ENCODE measurements around the gene FUZ. TPM values are rescaled to one million over a fixed set of nuclear protein-coding genes. Genes with fewer than 3 reads are reported as not detected.
A peak's percentile ranks its signal among the peaks of the same experiment; 100 is the strongest.

The FUZ gene
- total and polyA plus RNA-seq, 5 donors, result 13.2 to 25.8 (median 17.2) TPM

DNA sequence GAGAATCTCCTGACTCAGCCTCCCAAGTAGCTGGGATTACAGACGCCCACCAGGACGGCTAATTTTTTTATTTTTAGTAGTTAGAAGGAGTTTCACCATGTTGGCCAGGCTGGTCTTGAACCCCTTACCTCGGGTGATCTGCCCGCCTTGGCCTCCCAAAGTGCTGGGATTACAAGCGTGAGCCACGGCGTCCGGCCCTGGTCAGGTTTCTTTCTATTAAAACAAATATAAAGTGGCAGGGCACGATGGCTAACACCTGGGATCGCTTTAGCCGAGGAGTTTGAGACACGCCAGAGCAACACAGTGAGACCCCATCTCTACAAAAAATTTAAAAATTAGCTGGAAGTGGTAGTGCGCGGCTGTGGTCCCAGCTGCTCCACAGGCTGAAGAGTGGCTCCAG lies 3.5 kb upstream of the FUZ start:
- H3K27ac ChIP-seq (ENCODE audit: low read length), result peak overlapping the region; percentile 57
- peaks cover 3% of the 10 kb centered on the region for H3K4me1 ChIP-seq (ENCODE audit: control insufficient read depth, insufficient read depth, low read length)
- WGBS, result 87% methylated on average over 14 of the region's 14 CpGs
- H3K9me3 ChIP-seq (ENCODE audit: control insufficient read depth, low read length), result no peaks in the 10 kb centered on the region
- intact Hi-C loops (cut with DNase I), result loop anchor here in 3 of 4 donors (5.0 to 10.0 kb wide), 2 partner anchors 48 to 51 kb away; partner anchors contain the start of gene PNKP (in 3 of the 3)
- peak overlapping the region; percentile 38 for H3K4me3 ChIP-seq (ENCODE audit: low read length)
- ATAC-seq (no peak), DNase-seq (no peak)
- no peaks in the 10 kb centered on the region for H3K27me3 ChIP-seq (ENCODE audit: control insufficient read depth, insufficient read depth)

DNA sequence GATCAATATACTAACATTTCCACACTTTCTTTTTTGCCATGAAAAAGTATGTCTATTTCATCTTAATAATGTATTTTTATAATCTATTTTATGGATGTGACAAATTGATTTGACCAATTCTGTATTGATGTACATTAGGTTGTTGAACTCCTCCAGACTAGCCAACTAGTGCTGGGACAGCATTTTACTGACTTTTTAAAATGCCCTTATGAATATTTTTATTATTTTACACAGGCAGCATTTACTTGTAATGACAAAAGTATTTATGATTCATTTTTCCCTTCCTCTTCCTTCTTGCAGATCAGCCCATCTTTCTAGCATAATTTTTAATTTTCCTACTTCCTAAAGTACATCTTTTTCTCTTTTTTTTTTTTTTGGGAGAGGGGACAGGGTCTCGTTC lies 918 bp upstream of the FUZ start:
- no peak overlapping the region for H3K4me3 ChIP-seq (ENCODE audit: low read length)
- DNase-seq, result no peak
- 77% methylated on average over 1 of the region's 1 CpG for WGBS
- H3K27ac ChIP-seq (ENCODE audit: low read length), result peak overlapping the region; percentile 12
- no peaks in the 10 kb centered on the region for H3K9me3 ChIP-seq (ENCODE audit: control insufficient read depth, low read length)
- H3K4me1 ChIP-seq (ENCODE audit: control insufficient read depth, insufficient read depth, low read length), result peaks cover 2% of the 10 kb centered on the region
- H3K27me3 ChIP-seq (ENCODE audit: control insufficient read depth, insufficient read depth), result no peaks in the 10 kb centered on the region
- ATAC-seq, result no peak
- intact Hi-C loops (cut with DNase I), result loop anchor here in 2 of 4 donors (10.0 kb wide), 1 partner anchor 51 kb away; the partner anchor contains the start of gene PNKP (in 2 of the 2)

DNA sequence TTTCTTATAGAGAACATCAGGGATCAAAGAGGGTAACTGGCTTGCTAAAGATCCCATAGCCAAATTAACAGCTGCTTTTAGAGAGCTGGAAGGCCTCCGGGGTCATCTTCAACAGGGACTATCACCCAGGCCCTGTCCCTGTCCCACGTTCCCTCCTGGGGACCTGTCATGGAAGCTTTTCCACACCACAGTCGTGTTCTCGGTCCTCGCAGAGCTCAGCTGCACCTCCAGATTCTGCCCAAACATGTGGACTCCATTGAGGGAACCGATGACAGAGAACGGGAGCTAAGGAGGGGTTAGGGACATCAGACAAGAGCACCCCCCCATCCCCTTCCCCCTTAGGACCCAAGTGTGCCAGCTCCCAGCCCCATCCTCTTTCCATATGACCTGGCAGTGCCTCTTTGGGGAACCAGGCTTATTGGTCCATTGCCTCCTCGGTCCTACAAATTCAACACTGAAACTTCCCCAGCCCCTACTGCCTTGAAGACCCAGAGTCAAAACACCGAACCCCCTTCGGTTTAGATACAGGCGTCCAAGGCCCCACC lies 568 bp downstream of the FUZ start:
- no peaks in the 10 kb centered on the region for H3K27me3 ChIP-seq (ENCODE audit: control insufficient read depth, insufficient read depth)
- WGBS, result 39% methylated on average over 11 of the region's 11 CpGs
- intact Hi-C loops (cut with DNase I), result loop anchor here in 2 of 4 donors (10.0 kb wide), 1 partner anchor 52 kb away; the partner anchor contains the start of gene PNKP (in 2 of the 2)
- H3K27ac ChIP-seq (ENCODE audit: low read length), result peak overlapping the region; percentile 90
- no peak for DNase-seq
- peaks cover 1% of the 10 kb centered on the region for H3K4me1 ChIP-seq (ENCODE audit: control insufficient read depth, insufficient read depth, low read length)
- no peaks in the 10 kb centered on the region for H3K9me3 ChIP-seq (ENCODE audit: control insufficient read depth, low read length)
- ATAC-seq, result no peak
- H3K4me3 ChIP-seq (ENCODE audit: low read length), result peak overlapping the region; percentile 86

DNA sequence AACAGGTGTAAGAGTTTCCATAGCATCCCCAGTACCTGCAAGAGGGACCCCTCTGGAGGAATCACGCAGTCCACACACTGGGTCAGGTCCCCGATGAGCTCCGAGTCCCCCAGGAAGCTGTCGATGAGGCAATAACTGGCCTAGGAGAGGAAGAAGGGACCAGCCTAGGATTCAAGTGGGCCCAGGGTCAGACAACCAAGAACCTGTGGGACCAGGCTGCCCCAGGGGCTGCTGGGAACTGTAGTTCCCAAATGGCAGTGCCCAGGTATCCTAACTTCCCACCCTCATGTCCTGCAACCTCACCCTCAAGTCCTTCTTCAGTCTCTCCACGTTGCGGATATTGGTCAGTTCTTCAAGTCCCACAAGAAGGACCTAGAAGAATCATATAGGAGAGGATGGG lies 1.8 kb downstream of the FUZ start:
- Histone ChIP-seq H3K27me3 (ENCODE audit: control insufficient read depth, insufficient read depth) (no peaks in the 10 kb centered on the region), H3K9me3 (ENCODE audit: control insufficient read depth, low read length) (no peaks in the 10 kb centered on the region), H3K4me1 (ENCODE audit: control insufficient read depth, insufficient read depth, low read length) (peaks cover 1% of the 10 kb centered on the region), H3K27ac (ENCODE audit: low read length) (no peak overlapping the region), H3K4me3 (ENCODE audit: low read length) (no peak overlapping the region)
- 91% methylated on average over 6 of the region's 6 CpGs for WGBS
- intact Hi-C loops (cut with DNase I), result loop anchor here in 2 of 4 donors (10.0 kb wide), 1 partner anchor 53 kb away; the partner anchor contains the start of gene PNKP (in 2 of the 2)
- no peak for DNase-seq
- ATAC-seq, result no peak

DNA sequence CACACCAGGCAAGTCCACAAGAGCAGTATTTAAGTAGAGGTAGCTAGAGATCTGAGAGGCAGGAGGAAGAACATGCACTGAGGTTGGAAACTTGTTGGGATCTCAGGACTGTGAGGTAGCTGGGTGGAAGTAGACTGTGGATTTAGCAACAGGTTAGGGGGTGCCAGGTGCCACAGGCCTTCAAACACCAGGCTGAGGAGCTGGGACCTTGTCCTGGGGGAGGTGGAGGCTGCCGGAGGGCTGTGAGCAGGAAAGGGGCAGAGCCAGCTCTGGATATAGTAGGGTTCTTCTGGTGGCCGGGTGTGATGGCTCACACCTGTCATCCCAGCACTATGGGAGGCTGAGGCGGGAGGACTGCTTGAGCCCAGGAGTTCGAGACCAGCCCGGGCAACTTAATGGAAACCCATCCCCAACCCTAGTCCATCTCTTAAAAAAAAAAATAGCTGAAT lies 3.1 kb downstream of the FUZ start:
- peak in 1 of 3 donors; percentile 47 for DNase-seq
- no peak for ATAC-seq
- no peaks in the 10 kb centered on the region for H3K9me3 ChIP-seq (ENCODE audit: control insufficient read depth, low read length)
- peak overlapping the region; percentile 80 for H3K27ac ChIP-seq (ENCODE audit: low read length)
- intact Hi-C loops (cut with DNase I), result loop anchor here in 2 of 4 donors (10.0 kb wide), 1 partner anchor 55 kb away; the partner anchor contains the start of gene PNKP (in 2 of the 2)
- H3K27me3 ChIP-seq (ENCODE audit: control insufficient read depth, insufficient read depth), result no peaks in the 10 kb centered on the region
- H3K4me3 ChIP-seq (ENCODE audit: low read length), result no peak overlapping the region
- H3K4me1 ChIP-seq (ENCODE audit: control insufficient read depth, insufficient read depth, low read length), result peaks cover 1% of the 10 kb centered on the region
- 81% methylated on average over 5 of the region's 5 CpGs for WGBS

DNA sequence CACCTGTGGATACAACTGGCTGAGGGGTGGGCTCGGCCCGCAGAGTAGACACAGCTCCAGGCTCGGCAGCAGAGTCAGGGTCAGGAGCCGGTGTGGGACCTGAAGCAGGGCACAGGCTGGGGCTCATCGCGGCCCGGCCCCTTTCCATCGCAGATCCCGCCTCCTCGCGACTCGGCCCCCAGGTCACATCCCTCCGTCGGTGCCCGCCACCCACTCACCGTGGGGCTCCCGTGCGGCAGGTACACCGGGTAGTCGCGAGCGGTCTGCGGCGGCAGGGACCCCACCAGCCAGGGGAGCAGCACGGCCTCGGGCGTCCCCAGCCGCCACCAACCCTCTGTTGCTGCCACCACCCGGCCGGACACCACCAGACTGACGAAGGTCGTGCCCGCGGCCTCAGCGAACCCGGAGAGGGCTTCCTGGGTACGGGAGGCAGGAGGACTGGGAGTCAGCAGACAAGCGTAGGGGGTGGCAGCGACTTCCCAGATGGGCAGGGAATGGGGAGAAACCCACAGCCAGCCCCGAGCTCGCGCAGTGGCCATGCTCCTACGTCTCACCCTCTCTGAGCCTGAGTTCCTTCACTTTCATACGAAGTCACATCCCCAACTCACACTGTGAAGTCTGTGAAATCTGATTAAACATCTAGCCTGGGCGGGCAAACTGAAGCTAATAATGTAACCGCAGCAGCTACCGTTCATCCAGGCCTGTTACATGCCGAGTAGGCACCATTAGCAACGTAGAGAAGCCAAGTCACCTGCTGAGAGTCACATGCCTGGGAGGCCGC lies 3.7 kb downstream of the FUZ start:
- WGBS, result 6% methylated on average over 50 of the region's 50 CpGs
- intact Hi-C loops (cut with DNase I), result no loop called here

DNA sequence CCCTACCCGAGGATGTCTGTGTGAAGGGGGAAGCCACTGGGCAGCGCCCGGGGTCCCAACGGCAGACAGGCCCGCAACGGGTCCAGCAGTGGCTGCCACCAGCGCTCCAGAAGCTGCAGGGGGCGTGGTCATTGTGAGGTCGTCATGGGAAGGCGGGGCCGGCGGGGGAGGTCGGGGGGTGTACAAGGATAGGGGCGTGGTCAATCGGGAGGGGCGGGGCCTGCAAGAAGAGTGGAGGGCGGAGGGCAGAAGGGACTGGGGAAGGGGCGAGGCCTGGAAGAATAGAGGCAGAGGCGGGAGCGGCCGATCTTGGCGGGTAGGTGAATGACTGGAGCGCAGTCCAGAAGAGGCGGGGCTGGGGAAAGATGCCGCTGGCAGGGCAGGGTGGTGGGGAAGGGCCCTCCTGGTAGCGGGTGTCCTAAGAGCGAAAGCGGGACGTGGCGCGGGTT lies 4.4 kb downstream of the FUZ start:
- DNase-seq (peak; percentile 96 to 98 (median 98)), ATAC-seq (peak; percentile 80 to 81)
- intact Hi-C loops (cut with DNase I), result no loop called here
- WGBS, result 3% methylated on average over 31 of the region's 31 CpGs
- Histone ChIP-seq H3K27ac (ENCODE audit: low read length) (peak overlapping the region; percentile 80), H3K4me1 (ENCODE audit: control insufficient read depth, insufficient read depth, low read length) (peaks cover 1% of the 10 kb centered on the region), H3K4me3 (ENCODE audit: low read length) (peak overlapping the region; percentile 63), H3K27me3 (ENCODE audit: control insufficient read depth, insufficient read depth) (no peaks in the 10 kb centered on the region), H3K9me3 (ENCODE audit: control insufficient read depth, low read length) (no peaks in the 10 kb centered on the region)

More for the DNA sequence above, 3.7 kb downstream of the FUZ start:
- peak; percentile 72 to 89 (median 83) for DNase-seq
- Histone ChIP-seq H3K27me3 (ENCODE audit: control insufficient read depth, insufficient read depth) (no peaks in the 10 kb centered on the region), H3K9me3 (ENCODE audit: control insufficient read depth, low read length) (no peaks in the 10 kb centered on the region), H3K27ac (ENCODE audit: low read length) (peak overlapping the region; percentile 80), H3K4me3 (ENCODE audit: low read length) (peak overlapping the region; percentile 63), H3K4me1 (ENCODE audit: control insufficient read depth, insufficient read depth, low read length) (peaks cover 1% of the 10 kb centered on the region)
- peak; percentile 48 to 51 for ATAC-seq

DNA sequence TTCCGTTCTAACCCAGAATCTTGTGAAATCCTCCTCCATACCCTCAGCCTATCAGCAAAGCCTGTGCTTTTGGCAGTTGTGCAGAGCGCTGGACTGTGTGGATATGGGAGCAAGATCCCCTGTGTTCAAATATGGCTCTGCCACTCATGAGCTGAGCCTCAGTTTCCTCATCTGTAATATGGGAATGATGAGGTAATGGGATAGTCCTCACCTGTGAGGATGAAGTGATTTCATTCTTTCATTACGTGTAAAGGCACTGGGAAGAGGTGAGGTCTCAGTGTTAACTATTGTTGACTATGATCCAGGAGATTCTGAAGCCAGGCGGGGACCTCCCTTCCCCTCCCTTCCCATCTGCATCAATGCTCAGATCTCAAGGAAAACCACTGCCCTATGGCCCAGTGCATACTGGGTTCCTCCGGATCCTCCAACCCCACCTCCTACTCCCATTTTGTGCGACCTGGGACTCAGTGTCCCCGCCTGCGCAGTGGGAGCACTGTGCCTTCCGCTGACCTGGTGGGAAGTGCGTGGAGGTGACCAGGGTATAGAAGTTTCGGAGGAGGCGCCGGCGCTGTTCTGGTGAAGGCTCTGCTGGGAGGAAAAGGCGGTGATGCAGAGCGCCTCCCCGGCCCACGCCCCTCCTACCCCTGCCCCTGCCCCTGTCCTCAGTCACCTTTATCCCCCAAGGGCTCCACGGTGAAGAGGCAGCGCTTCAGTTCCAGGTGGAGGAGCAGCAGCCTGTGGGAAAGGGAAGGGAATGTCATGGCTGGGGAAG lies 5.0 kb downstream of the FUZ start:
- Histone ChIP-seq H3K27ac (ENCODE audit: low read length) (peak overlapping the region; percentile 13), H3K9me3 (ENCODE audit: control insufficient read depth, low read length) (no peaks in the 10 kb centered on the region), H3K27me3 (ENCODE audit: control insufficient read depth, insufficient read depth) (no peaks in the 10 kb centered on the region), H3K4me1 (ENCODE audit: control insufficient read depth, insufficient read depth, low read length) (peaks cover 1% of the 10 kb centered on the region), H3K4me3 (ENCODE audit: low read length) (peak overlapping the region; percentile 63)
- ATAC-seq (peak in 1 of 2 donors; percentile 2), DNase-seq (peak in 2 of 3 donors; percentile 68 to 75)
- WGBS, result 79% methylated on average over 20 of the region's 20 CpGs
- intact Hi-C loops (cut with DNase I), result no loop called here

DNA sequence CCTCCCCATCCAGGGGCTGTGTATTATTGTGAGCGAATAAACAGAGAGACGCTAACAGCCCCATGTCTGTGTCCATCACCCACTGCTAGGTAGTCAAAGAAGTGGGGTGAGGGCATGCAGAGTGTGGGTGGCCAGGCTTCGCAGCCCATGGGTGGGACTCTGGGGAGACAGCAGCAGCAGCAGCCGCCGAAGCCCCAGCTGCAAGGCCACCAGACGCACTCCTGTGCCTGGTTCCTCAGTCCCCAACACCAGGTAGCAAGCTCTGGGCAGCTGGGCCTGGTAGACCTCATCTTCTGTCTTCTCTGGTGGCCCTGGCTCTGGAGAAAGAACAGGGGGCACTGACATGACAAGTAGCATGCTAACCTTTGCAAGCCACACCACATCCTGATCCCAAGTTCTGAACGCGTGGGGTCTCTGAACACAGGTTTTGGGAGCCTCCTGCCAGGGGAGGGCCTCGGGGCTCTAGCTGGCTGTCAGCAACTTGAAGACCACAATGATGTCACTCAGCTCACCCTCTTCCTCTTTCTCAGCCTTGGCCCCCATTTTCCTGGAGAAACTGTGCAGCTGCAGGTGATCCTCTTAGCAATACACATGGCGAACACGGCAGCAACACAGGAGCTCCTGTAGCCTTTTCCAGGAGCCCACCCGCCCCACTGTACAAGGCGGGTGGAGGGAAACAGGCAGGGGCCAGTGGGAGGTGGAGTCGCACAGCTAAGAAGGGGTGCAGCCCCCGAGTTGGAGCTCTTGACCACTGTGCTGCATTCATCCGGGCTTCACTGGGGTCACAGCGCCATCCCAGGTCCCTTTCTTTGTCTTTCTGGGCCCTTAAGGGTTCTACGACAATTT lies 5.8 kb downstream of the FUZ start:
- 79% methylated on average over 18 of the region's 18 CpGs for WGBS
- no peak for ATAC-seq
- no peaks in the 10 kb centered on the region for H3K27me3 ChIP-seq (ENCODE audit: control insufficient read depth, insufficient read depth)
- no peaks in the 10 kb centered on the region for H3K9me3 ChIP-seq (ENCODE audit: control insufficient read depth, low read length)
- intact Hi-C loops (cut with DNase I), result no loop called here
- no peak overlapping the region for H3K4me3 ChIP-seq (ENCODE audit: low read length)
- no peak overlapping the region for H3K27ac ChIP-seq (ENCODE audit: low read length)
- peak in 1 of 3 donors; percentile 50 for DNase-seq
- H3K4me1 ChIP-seq (ENCODE audit: control insufficient read depth, insufficient read depth, low read length), result peaks cover 1% of the 10 kb centered on the region

DNA sequence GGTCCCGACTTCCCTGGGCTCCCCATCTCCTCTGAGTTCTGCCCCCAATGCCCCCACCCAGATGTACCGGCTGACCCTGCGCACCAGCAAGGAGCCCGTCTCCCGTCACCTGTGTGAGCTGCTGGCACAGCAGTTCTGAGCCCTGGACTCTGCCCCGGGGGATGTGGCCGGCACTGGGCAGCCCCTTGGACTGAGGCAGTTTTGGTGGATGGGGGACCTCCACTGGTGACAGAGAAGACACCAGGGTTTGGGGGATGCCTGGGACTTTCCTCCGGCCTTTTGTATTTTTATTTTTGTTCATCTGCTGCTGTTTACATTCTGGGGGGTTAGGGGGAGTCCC lies 6.5 kb downstream of the FUZ start:
- no peaks in the 10 kb centered on the region for H3K27me3 ChIP-seq (ENCODE audit: control insufficient read depth, insufficient read depth)
- ATAC-seq (no peak), DNase-seq (peak in 1 of 3 donors; percentile 63)
- peaks cover 1% of the 10 kb centered on the region for H3K4me1 ChIP-seq (ENCODE audit: control insufficient read depth, insufficient read depth, low read length)
- H3K27ac ChIP-seq (ENCODE audit: low read length), result no peak overlapping the region
- intact Hi-C loops (cut with DNase I), result no loop called here
- no peaks in the 10 kb centered on the region for H3K9me3 ChIP-seq (ENCODE audit: control insufficient read depth, low read length)
- no peak overlapping the region for H3K4me3 ChIP-seq (ENCODE audit: low read length)
- WGBS, result 90% methylated on average over 8 of the region's 8 CpGs
